NCI-H1417 (cell line): ENCODE results near the gene SLC17A8.
A peak's percentile ranks its signal among the peaks of the same experiment; 100 is the strongest.

Experiments used
- DNase-seq, 3 experiments: peaks; one replicate each; lab custom pipeline; 2025; lab: John Stamatoyannopoulos, UW

SLC17A8 gene

GRCh38 chr12:100371146-100371545 lies 14.3 kb downstream of the SLC17A8 start:
- DNase-seq = no peak

- peak in 2 of 3 experiments; percentile 25 to 43 for DNase-seq
Observed at GRCh38 chr12:100372853-100373640, 16.2 kb downstream of the SLC17A8 start.

- peak in 2 of 3 experiments; percentile 62 to 86 for DNase-seq
Observed at GRCh38 chr12:100375038-100375735, 18.3 kb downstream of the SLC17A8 start.

GRCh38 chr12:100376161-100376560 lies 19.3 kb downstream of the SLC17A8 start:
- no peak for DNase-seq

- no peak for DNase-seq
Observed at GRCh38 chr12:100381379-100381778, 24.5 kb downstream of the SLC17A8 start.

- no peak for DNase-seq
Observed at GRCh38 chr12:100382338-100382737, 25.5 kb downstream of the SLC17A8 start.

- no peak for DNase-seq
Observed at GRCh38 chr12:100383586-100384558, 27.0 kb downstream of the SLC17A8 start.

GRCh38 chr12:100384559-100384935 lies 27.7 kb downstream of the SLC17A8 start:
- DNase-seq = no peak

GRCh38 chr12:100388382-100388781 lies 31.5 kb downstream of the SLC17A8 start:
- no peak for DNase-seq

GRCh38 chr12:100391856-100392255 lies 35.0 kb downstream of the SLC17A8 start:
- DNase-seq = peak in 1 of 3 experiments; percentile 51

- no peak for DNase-seq
Observed at GRCh38 chr12:100393200-100393599, 36.3 kb downstream of the SLC17A8 start.

GRCh38 chr12:100395811-100396210 lies 38.9 kb downstream of the SLC17A8 start:
- no peak for DNase-seq

GRCh38 chr12:100398307-100398706 lies 41.4 kb downstream of the SLC17A8 start:
- DNase-seq = no peak

- DNase-seq = no peak
Observed at GRCh38 chr12:100399095-100399494, 42.2 kb downstream of the SLC17A8 start.

GRCh38 chr12:100401660-100402059 lies 44.8 kb downstream of the SLC17A8 start:
- no peak for DNase-seq

- DNase-seq = no peak
Observed at GRCh38 chr12:100402763-100403162, 45.9 kb downstream of the SLC17A8 start.

GRCh38 chr12:100403446-100403845 lies 46.6 kb downstream of the SLC17A8 start:
- no peak for DNase-seq

GRCh38 chr12:100404769-100405407 lies 48.0 kb downstream of the SLC17A8 start:
- DNase-seq = peak in 2 of 3 experiments; percentile 21 to 77

- DNase-seq = no peak
Observed at GRCh38 chr12:100413001-100413400, 56.1 kb downstream of the SLC17A8 start.

GRCh38 chr12:100414739-100415138 lies 57.9 kb downstream of the SLC17A8 start:
- DNase-seq = no peak

- DNase-seq = no peak
Observed at GRCh38 chr12:100422646-100423045, 65.8 kb downstream of the SLC17A8 start.

- DNase-seq = no peak
Observed at GRCh38 chr12:100426145-100426544, 69.3 kb downstream of the SLC17A8 start.
